Transverse colon (tissue), 4 donors: Measurements from ENCODE around the gene PHF21B. TPM values are rescaled to one million over a fixed set of nuclear protein-coding genes. Genes with fewer than 3 reads are reported as not detected.
"Not testable (repeated sequence)": the region's sequence is repeated elsewhere in the genome, so short reads cannot be mapped to it uniquely, and the experiment has no call there.

Source experiments
- DNase-seq: peaks from one replicate; pipeline ENCODE4 v3.0.0-alpha.2; 2019
- H3K27ac ChIP-seq, 4 donors: fragments of 200-600 bp; sonication (generic); 2 replicates each; pipeline ENCODE4 v1.5.1; 2016 to 2018; ENCODE audit warnings: inconsistent platforms in 4 of 4
- H3K27me3 ChIP-seq: fragments of 200-600 bp; sonication (generic); 2 replicates; pipeline ENCODE4 v1.5.1; 2017; ENCODE audit warnings: inconsistent platforms
- H3K36me3 ChIP-seq, 4 donors: fragments of 200-600 bp; sonication (generic); 2 replicates each; pipeline ENCODE4 v1.5.1; 2017 to 2019; ENCODE audit warnings: inconsistent platforms in 4 of 4
- H3K4me1 ChIP-seq, 4 donors: fragments of 200-600 bp; sonication (generic); 2 replicates each; pipeline ENCODE4 v1.5.1; 2017 to 2020; ENCODE audit warnings: inconsistent platforms in 4 of 4
- H3K4me3 ChIP-seq, 4 donors: fragments of 200-600 bp; sonication (generic); 1 replicate in 1 of 4; 2 replicates in 3 of 4; pipeline versions ENCODE4 v1.5.1 to v1.6.1; 2017 to 2019; ENCODE audit warnings: inconsistent platforms in 4 of 4
- H3K9me3 ChIP-seq, 2 donors: fragments of 200-600 bp; sonication (generic); 2 replicates each; pipeline ENCODE4 v1.5.1; 2017 to 2019; ENCODE audit warnings: inconsistent platforms in 2 of 2
- EP300 ChIP-seq: sonication (generic); formaldehyde crosslinking; IDR thresholded peaks from one replicate; pipeline ENCODE4 v1.6.1; 2017; ENCODE audit warnings: antibody characterized with exemption, low read depth
- POLR2A ChIP-seq: fragments of 450-650 bp; IDR thresholded peaks from one replicate; pipeline ENCODE4 v1.6.1; 2016; ENCODE audit warnings: antibody characterized with exemption, mild to moderate bottlenecking, moderate library complexity
- POLR2AphosphoS5 ChIP-seq, 3 donors: sonication (generic); formaldehyde crosslinking; IDR thresholded peaks; one replicate each; pipeline ENCODE4 v1.6.1; 2016; ENCODE audit warnings: antibody characterized with exemption in 3 of 3
- WGBS, 2 donors: methylation state at CpG; one replicate each; pipeline ENCODE4 v1.1.5; 2018; ENCODE audit warnings: low coverage in 1 of 2; 5-methylcytosine and 5-hydroxymethylcytosine counted together
- in situ Hi-C, 4 donors: fragments of 200-750 bp; cut with MboI; loops; one replicate each; pipeline versions ENCODE4 v1.15.0 to v1.15.1; 2017; ENCODE audit warnings: low sequenced_read_pairs in 3 of 4, low pct_ligation_motif_present in 1 of 4, low pct_unique_long_range_greater_than_20kb in 1 of 4
- intact Hi-C: fragments of 100-400 bp; cut with DNase I; formaldehyde crosslinking; loops from one replicate; pipeline ENCODE4 v1.15.1; 2023; ENCODE audit warnings: low total_unique reads
- total RNA-seq, 4 donors: library from RNA; depleted of rRNA; stranded (reverse); fragments of >200 nt; gene quantifications; one replicate each; pipeline ENCODE4 v1.1.0, GENCODE V29; 2016
- TF ChIP-seq, protein P1 (sequence below), 5 experiments: fragments of 200-600 bp in 3 of 5; fragments of 450-650 bp in 2 of 5; sonication (generic) in 3 of 5; IDR thresholded peaks; 1 replicate in 2 of 5; 2 replicates in 3 of 5; pipeline ENCODE4 v1.5.1; 2016 to 2017; ENCODE audit warnings: antibody characterized with exemption in 5 of 5, inconsistent platforms in 3 of 5, mild to moderate bottlenecking in 2 of 5, moderate library complexity in 1 of 5

PHF21B gene
- total RNA-seq, 4 donors from 2014 or later: not detected

GRCh38 chr22:44925465-44926123 is 84.2 kb downstream of the PHF21B start:
- no peak for DNase-seq
- H3K27me3 ChIP-seq: no peaks in the 10 kb centered on the region
- in situ Hi-C loops (no loop called here), intact Hi-C loops (no loop called here)
- 86% methylated on average over 15 of the region's 15 CpGs; no CpG with 5 or more reads in 1 of the 2 donors for WGBS, 2 donors
- H3K36me3 ChIP-seq: no peaks in the 10 kb centered on the region
- no peaks in the 10 kb centered on the region for H3K4me1 ChIP-seq
- no peak overlapping the region for H3K4me3 ChIP-seq
- H3K27ac ChIP-seq: no peak overlapping the region
- H3K9me3 ChIP-seq: no peaks in the 10 kb centered on the region
- TF ChIP-seq, protein P1, sequence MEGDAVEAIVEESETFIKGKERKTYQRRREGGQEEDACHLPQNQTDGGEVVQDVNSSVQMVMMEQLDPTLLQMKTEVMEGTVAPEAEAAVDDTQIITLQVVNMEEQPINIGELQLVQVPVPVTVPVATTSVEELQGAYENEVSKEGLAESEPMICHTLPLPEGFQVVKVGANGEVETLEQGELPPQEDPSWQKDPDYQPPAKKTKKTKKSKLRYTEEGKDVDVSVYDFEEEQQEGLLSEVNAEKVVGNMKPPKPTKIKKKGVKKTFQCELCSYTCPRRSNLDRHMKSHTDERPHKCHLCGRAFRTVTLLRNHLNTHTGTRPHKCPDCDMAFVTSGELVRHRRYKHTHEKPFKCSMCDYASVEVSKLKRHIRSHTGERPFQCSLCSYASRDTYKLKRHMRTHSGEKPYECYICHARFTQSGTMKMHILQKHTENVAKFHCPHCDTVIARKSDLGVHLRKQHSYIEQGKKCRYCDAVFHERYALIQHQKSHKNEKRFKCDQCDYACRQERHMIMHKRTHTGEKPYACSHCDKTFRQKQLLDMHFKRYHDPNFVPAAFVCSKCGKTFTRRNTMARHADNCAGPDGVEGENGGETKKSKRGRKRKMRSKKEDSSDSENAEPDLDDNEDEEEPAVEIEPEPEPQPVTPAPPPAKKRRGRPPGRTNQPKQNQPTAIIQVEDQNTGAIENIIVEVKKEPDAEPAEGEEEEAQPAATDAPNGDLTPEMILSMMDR (IDR thresholded peaks at IDR 0.05): no peak

- no peaks in the 10 kb centered on the region for H3K27me3 ChIP-seq
- in situ Hi-C loops (no loop called here), intact Hi-C loops (no loop called here)
- H3K4me3 ChIP-seq: no peak overlapping the region
- DNase-seq: no peak
- no peak overlapping the region for H3K27ac ChIP-seq
- TF ChIP-seq, protein P1 (IDR thresholded peaks at IDR 0.05): no peak
- TF ChIP-seq EP300: no peak
- no peak for TF ChIP-seq POLR2A
- no peak for TF ChIP-seq POLR2AphosphoS5 (IDR thresholded peaks at IDR 0.05)
- H3K9me3 ChIP-seq: no peaks in the 10 kb centered on the region
- WGBS, 2 donors: 75 to 79% methylated on average over 7 to 8 of the region's 8 CpGs
- H3K4me1 ChIP-seq: no peaks in the 10 kb centered on the region
- no peaks in the 10 kb centered on the region for H3K36me3 ChIP-seq
Observed at GRCh38 chr22:44924710-44925109, 85.1 kb downstream of the PHF21B start.

DNA sequence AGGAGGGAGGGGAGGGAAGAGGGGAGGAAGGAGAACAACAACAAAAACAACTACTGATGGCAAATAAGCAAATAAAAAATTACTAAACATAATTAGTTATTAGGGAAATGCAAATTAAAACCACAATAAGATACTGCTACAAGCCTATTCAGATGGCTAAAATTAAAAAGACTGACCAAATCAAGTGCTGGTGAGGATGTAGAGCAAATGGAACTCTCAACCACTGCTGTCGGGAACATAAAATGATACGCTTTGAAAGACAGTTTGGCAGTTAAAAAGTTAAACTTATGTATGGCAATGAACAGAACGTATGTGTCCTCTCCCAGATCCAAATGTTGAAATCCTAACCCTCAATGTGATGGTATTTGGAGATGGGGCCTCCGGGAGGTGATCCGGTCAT is 85.7 kb downstream of the PHF21B start:
- no peak for TF ChIP-seq POLR2A
- TF ChIP-seq EP300: no peak
- no peak for TF ChIP-seq POLR2AphosphoS5 (IDR thresholded peaks at IDR 0.05)
- TF ChIP-seq, protein P1 (IDR thresholded peaks at IDR 0.05): no peak
- WGBS, 2 donors: 57 to 68% methylated on average over 4 to 5 of the region's 5 CpGs
- DNase-seq: no peak
- intact Hi-C loops: no loop called here
- no peaks in the 10 kb centered on the region for H3K9me3 ChIP-seq
- no peak overlapping the region for H3K4me3 ChIP-seq
- no peaks in the 10 kb centered on the region for H3K4me1 ChIP-seq
- no peak overlapping the region for H3K27ac ChIP-seq
- in situ Hi-C loops: no loop called here
- no peaks in the 10 kb centered on the region for H3K36me3 ChIP-seq
- no peaks in the 10 kb centered on the region for H3K27me3 ChIP-seq

DNA sequence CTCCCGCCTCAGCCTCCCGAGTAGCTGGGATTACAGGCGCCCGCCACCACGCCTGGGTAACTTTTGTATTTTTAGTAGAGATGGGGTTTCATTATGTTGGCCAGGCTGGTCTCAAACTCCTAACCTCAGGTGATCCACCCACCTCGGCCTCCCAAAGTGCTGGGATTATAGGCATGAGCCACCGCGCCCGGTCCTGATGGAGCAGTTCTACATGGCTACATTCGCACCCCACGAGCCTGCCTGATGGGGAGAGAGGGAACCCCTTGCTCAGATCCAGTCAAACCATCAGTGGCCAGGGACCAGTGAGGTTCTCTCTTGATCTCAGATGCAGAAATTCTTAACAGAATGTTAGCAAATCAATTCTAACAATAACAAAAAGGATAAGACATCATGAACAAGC is 88.0 kb downstream of the PHF21B start:
- in situ Hi-C loops, H3K27ac ChIP-seq, H3K4me1 ChIP-seq, DNase-seq, intact Hi-C loops, H3K36me3 ChIP-seq, H3K27me3 ChIP-seq, H3K9me3 ChIP-seq, H3K4me3 ChIP-seq: not testable (repeated sequence)
- 96% methylated on average over 11 of the region's 11 CpGs; no CpG with 5 or more reads in 1 of the 2 donors for WGBS, 2 donors

DNA sequence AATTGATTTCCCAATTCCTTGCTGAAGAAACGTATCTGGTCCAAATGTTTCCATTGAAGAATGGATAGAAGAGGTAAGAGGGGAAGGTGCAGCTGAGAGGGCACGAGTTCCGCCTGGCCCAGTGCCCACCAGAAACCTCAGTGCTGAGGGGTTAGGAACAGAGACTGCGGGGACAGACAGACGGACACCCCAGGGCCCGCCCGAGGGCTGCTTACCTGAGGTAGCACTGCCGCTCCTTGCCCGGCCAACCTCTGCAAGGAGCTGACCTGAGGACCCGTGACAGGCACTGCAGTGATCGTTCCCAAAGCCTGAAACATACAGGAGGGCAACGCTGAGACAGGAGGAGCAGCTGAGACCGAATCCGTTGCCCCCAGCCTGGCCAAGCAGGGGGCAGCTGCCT is 89.6 kb downstream of the PHF21B start:
- H3K4me1 ChIP-seq: no peaks in the 10 kb centered on the region
- no peak for DNase-seq
- intact Hi-C loops: no loop called here
- TF ChIP-seq EP300 (no peak), POLR2AphosphoS5 (IDR thresholded peaks at IDR 0.05) (no peak), POLR2A (no peak)
- TF ChIP-seq, protein P1 (IDR thresholded peaks at IDR 0.05): no peak
- no peaks in the 10 kb centered on the region for H3K27me3 ChIP-seq
- no peak overlapping the region for H3K4me3 ChIP-seq
- no peaks in the 10 kb centered on the region for H3K9me3 ChIP-seq
- WGBS, 2 donors: 63 to 85% methylated on average over 2 to 14 of the region's 14 CpGs
- in situ Hi-C loops: no loop called here
- no peaks in the 10 kb centered on the region for H3K36me3 ChIP-seq
- H3K27ac ChIP-seq: no peak overlapping the region
